Stomach (tissue), 9 donors: ENCODE results near the gene CRYBB1. TPM values are rescaled to one million over a fixed set of nuclear protein-coding genes. Genes with fewer than 3 reads are reported as not detected.

Source experiments
- DNase-seq, 2 donors: peaks; one replicate each; pipeline versions ENCODE4 v3.0.0 to v3.0.0-alpha.2; 2013 to 2019
- H3K27ac ChIP-seq, 5 donors: fragments of 200-600 bp in 4 of 5; sonication (generic) in 4 of 5; one replicate each; pipeline ENCODE4 v1.5.1; 2013 to 2019; ENCODE audit warnings: mild to moderate bottlenecking in 1 of 5, moderate library complexity in 1 of 5
- H3K27me3 ChIP-seq, 3 donors: fragments of 200-600 bp; sonication (generic); one replicate each; pipeline ENCODE4 v1.5.1; 2017 to 2019; ENCODE audit warnings: mixed run types in 1 of 3
- H3K36me3 ChIP-seq, 4 donors: fragments of 200-600 bp; sonication (generic); 1 replicate in 3 of 4; 2 replicates in 1 of 4; pipeline ENCODE4 v1.5.1; 2016 to 2019
- H3K4me1 ChIP-seq, 4 donors: fragments of 200-600 bp; sonication (generic); one replicate each; pipeline ENCODE4 v1.5.1; 2016 to 2019
- H3K4me3 ChIP-seq, 4 donors: fragments of 200-600 bp; sonication (generic) in 3 of 4; one replicate each; pipeline ENCODE4 v1.5.1; 2016 to 2019; ENCODE audit warnings: mild to moderate bottlenecking in 1 of 4
- H3K9me3 ChIP-seq, 4 donors: fragments of 200-600 bp; sonication (generic); one replicate each; pipeline ENCODE4 v1.5.1; 2016 to 2019
- CTCF ChIP-seq, 7 experiments: fragments of 450-650 bp in 4 of 7; fragments of 200-600 bp in 3 of 7; sonication (generic) in 3 of 7; IDR thresholded peaks; one replicate each; pipeline ENCODE4 v1.5.1; 2016 to 2019; ENCODE audit warnings: antibody characterized with exemption in 7 of 7, control low read depth in 2 of 7, mild to moderate bottlenecking in 1 of 7
- EP300 ChIP-seq: sonication (generic); formaldehyde crosslinking; IDR thresholded peaks from one replicate; pipeline ENCODE4 v1.6.1; 2017; ENCODE audit warnings: antibody characterized with exemption
- POLR2A ChIP-seq, 4 donors: fragments of 450-650 bp; IDR thresholded peaks; one replicate each; pipeline ENCODE4 v1.6.1; 2016; ENCODE audit warnings: antibody characterized with exemption in 4 of 4, control low read depth in 2 of 4, mild to moderate bottlenecking in 1 of 4, moderate library complexity in 1 of 4
- POLR2AphosphoS5 ChIP-seq, 3 donors: sonication (generic); formaldehyde crosslinking; IDR thresholded peaks; one replicate each; pipeline ENCODE4 v1.6.1; 2016; ENCODE audit warnings: antibody characterized with exemption in 3 of 3
- WGBS, 5 donors: extraction: QIAGEN DNeasy Blood & Tissue Kit in 3 of 5; methylation state at CpG; one replicate each; pipeline versions ENCODE4 v1.1.5 to v1.1.7; 2013 to 2018; 5-methylcytosine and 5-hydroxymethylcytosine counted together
- intact Hi-C: fragments of 100-400 bp; cut with DNase I; formaldehyde crosslinking; loops from one replicate; pipeline ENCODE4 v1.15.1; 2023; ENCODE audit warnings: low total_unique reads
- polyA plus RNA-seq, 3 donors: library from polyadenylated mRNA; stranded (reverse); fragments of 200-250 nt; gene quantifications; one replicate each; pipeline ENCODE4 v1.2.3, GENCODE V29; 2013
- total RNA-seq, 5 donors: library from RNA; depleted of rRNA; stranded (reverse); fragments of >200 nt; gene quantifications; one replicate each; pipeline versions ENCODE4 v1.1.0 to v1.2.3, GENCODE V29; 2014 to 2016
- donor health status: healthy with polysubstance abuse.
- donor health status: Bipolar disorder and iron deficiency.
- donor health status: healthy.

CRYBB1 gene
- total and polyA plus RNA-seq, 8 donors: 0.20 to 1.2 (median 0.62) TPM; not detected in 4

- H3K27me3 ChIP-seq: no peaks in the 10 kb centered on the region
- no peaks in the 10 kb centered on the region for H3K9me3 ChIP-seq
- no peak for DNase-seq
- no peak overlapping the region for H3K4me3 ChIP-seq
- intact Hi-C loops: no loop called here
- WGBS, 5 donors: 81 to 89% (median 86%) methylated on average over 5 of the region's 5 CpGs
- peaks cover 3 to 9% (median 3%) of the 10 kb centered on the region in 4 donors for H3K4me1 ChIP-seq
- no peak for TF ChIP-seq EP300
- TF ChIP-seq CTCF (IDR thresholded peaks at IDR 0.05): no peak
- TF ChIP-seq POLR2A (IDR thresholded peaks at IDR 0.05): no peak
- no peak for TF ChIP-seq POLR2AphosphoS5 (IDR thresholded peaks at IDR 0.05)
- H3K36me3 ChIP-seq: no peaks in the 10 kb centered on the region
- H3K27ac ChIP-seq: no peak overlapping the region
Measured at GRCh38 chr22:26556904-26557303, 60.9 kb downstream of the CRYBB1 start.

GRCh38 chr22:26555478-26555877 lies 62.3 kb downstream of the CRYBB1 start:
- Histone ChIP-seq H3K27ac (no peak overlapping the region), H3K27me3 (no peaks in the 10 kb centered on the region), H3K4me1 (peaks cover 0 to 9% (median 0%) of the 10 kb centered on the region in 4 donors), H3K9me3 (no peaks in the 10 kb centered on the region), H3K4me3 (no peak overlapping the region), H3K36me3 (no peaks in the 10 kb centered on the region)
- TF ChIP-seq POLR2A (IDR thresholded peaks at IDR 0.05) (no peak), POLR2AphosphoS5 (IDR thresholded peaks at IDR 0.05) (no peak), CTCF (IDR thresholded peaks at IDR 0.05) (no peak), EP300 (no peak)
- 85 to 94% (median 88%) methylated on average over 10 to 11 of the region's 11 CpGs for WGBS, 5 donors
- intact Hi-C loops: no loop called here
- no peak for DNase-seq

GRCh38 chr22:26554956-26555355 lies 62.9 kb downstream of the CRYBB1 start:
- no peak for DNase-seq
- H3K4me1 ChIP-seq: peaks cover 0 to 9% (median 0%) of the 10 kb centered on the region in 4 donors
- H3K27me3 ChIP-seq: no peaks in the 10 kb centered on the region
- no peaks in the 10 kb centered on the region for H3K9me3 ChIP-seq
- H3K4me3 ChIP-seq: no peak overlapping the region
- no peaks in the 10 kb centered on the region for H3K36me3 ChIP-seq
- intact Hi-C loops: no loop called here
- TF ChIP-seq POLR2A (IDR thresholded peaks at IDR 0.05): no peak
- TF ChIP-seq EP300: no peak
- no peak for TF ChIP-seq POLR2AphosphoS5 (IDR thresholded peaks at IDR 0.05)
- TF ChIP-seq CTCF (IDR thresholded peaks at IDR 0.05): no peak
- WGBS, 5 donors: 79 to 85% (median 81%) methylated on average over 6 of the region's 6 CpGs
- H3K27ac ChIP-seq: no peak overlapping the region

- Histone ChIP-seq H3K27me3 (no peaks in the 10 kb centered on the region), H3K36me3 (no peaks in the 10 kb centered on the region), H3K4me3 (no peak overlapping the region), H3K27ac (no peak overlapping the region), H3K9me3 (no peaks in the 10 kb centered on the region), H3K4me1 (peaks cover 0 to 4% (median 0%) of the 10 kb centered on the region in 4 donors)
- TF ChIP-seq EP300 (no peak), POLR2AphosphoS5 (IDR thresholded peaks at IDR 0.05) (no peak), POLR2A (IDR thresholded peaks at IDR 0.05) (no peak)
- WGBS, 5 donors: 52 to 65% (median 57%) methylated on average over 7 of the region's 7 CpGs
- no peak for DNase-seq
- intact Hi-C loops: no loop called here
Measured at GRCh38 chr22:26553056-26553752, 64.6 kb downstream of the CRYBB1 start.

- H3K36me3 ChIP-seq: no peaks in the 10 kb centered on the region
- peaks cover 0 to 4% (median 0%) of the 10 kb centered on the region in 4 donors for H3K4me1 ChIP-seq
- TF ChIP-seq EP300: no peak
- TF ChIP-seq POLR2AphosphoS5 (IDR thresholded peaks at IDR 0.05): no peak
- no peak for TF ChIP-seq POLR2A (IDR thresholded peaks at IDR 0.05)
- no peak for TF ChIP-seq CTCF (IDR thresholded peaks at IDR 0.05)
- WGBS, 5 donors: 59 to 86% (median 80%) methylated on average over 9 to 10 of the region's 10 CpGs
- H3K9me3 ChIP-seq: no peaks in the 10 kb centered on the region
- H3K27me3 ChIP-seq: no peaks in the 10 kb centered on the region
- no peak overlapping the region for H3K27ac ChIP-seq
- no peak overlapping the region for H3K4me3 ChIP-seq
- intact Hi-C loops: no loop called here
- no peak for DNase-seq
Measured at GRCh38 chr22:26552466-26552865, 65.4 kb downstream of the CRYBB1 start.
